GM12872 (cell line): ENCODE results near the gene TIGD1.

ENCODE experiments used
- CTCF ChIP-seq: IDR thresholded peaks from 3 replicates; pipeline ENCODE4 v1.5.1; 2011; ENCODE audit warnings: low read depth, mild to moderate bottlenecking, low read length, moderate library complexity; ENCODE audit not compliant: insufficient read depth

Gene TIGD1

GRCh38 chr2:232541961-232542714 lies 8.2 kb downstream of the TIGD1 start:
- no peak for TF ChIP-seq CTCF

GRCh38 chr2:232541195-232541960 lies 9.0 kb downstream of the TIGD1 start:
- no peak for TF ChIP-seq CTCF

GRCh38 chr2:232540441-232541041 lies 9.8 kb downstream of the TIGD1 start:
- no peak for TF ChIP-seq CTCF

GRCh38 chr2:232539298-232540231 lies 10.8 kb downstream of the TIGD1 start, which contains the start of gene CHRNG:
Gene CHRNG (plus strand): TSS chr2:232539692. CDS start chr2:232539748, 56 bp downstream.
- TF ChIP-seq CTCF = no peak

- no peak for TF ChIP-seq CTCF
Observed at GRCh38 chr2:232538671-232539070, 11.7 kb downstream of the TIGD1 start.

GRCh38 chr2:232537499-232537898 lies 12.9 kb downstream of the TIGD1 start:
- no peak for TF ChIP-seq CTCF
